Nephron progenitor cell (in vitro differentiated cells): ENCODE results near the gene CLRN3.

ENCODE experiments used
- DNase-seq: peaks from one replicate; pipeline ENCODE4 v3.0.0; 2021
- H3K27ac Mint-ChIP-seq: 2 replicates; pipeline ENCODE4 v1.8.0; 2021; ENCODE audit warnings: mild to moderate bottlenecking, moderate library complexity, mixed read lengths
- H3K27me3 Mint-ChIP-seq: 2 replicates; pipeline ENCODE4 v1.8.0; 2021; ENCODE audit warnings: mild to moderate bottlenecking, low read depth, mixed read lengths; ENCODE audit not compliant: poor library complexity
- H3K36me3 Mint-ChIP-seq: 2 replicates; pipeline ENCODE4 v1.8.0; 2021; ENCODE audit warnings: low read depth, mixed read lengths
- H3K4me1 Mint-ChIP-seq: 2 replicates; pipeline ENCODE4 v1.8.0; 2021; ENCODE audit warnings: mixed read lengths
- H3K4me3 Mint-ChIP-seq: 2 replicates; pipeline ENCODE4 v1.8.0; 2021; ENCODE audit warnings: mild to moderate bottlenecking, moderate library complexity, mixed read lengths
- H3K9me3 Mint-ChIP-seq: 2 replicates; pipeline ENCODE4 v1.8.0; 2021; ENCODE audit warnings: mild to moderate bottlenecking, moderate library complexity, mixed read lengths
- TF ChIP-seq, protein P1 (sequence below): fragments of 200-600 bp; sonication (generic); IDR thresholded peaks from 2 replicates; pipeline ENCODE4 v1.5.0; 2021; ENCODE audit warnings: antibody characterized with exemption

Gene CLRN3

DNA sequence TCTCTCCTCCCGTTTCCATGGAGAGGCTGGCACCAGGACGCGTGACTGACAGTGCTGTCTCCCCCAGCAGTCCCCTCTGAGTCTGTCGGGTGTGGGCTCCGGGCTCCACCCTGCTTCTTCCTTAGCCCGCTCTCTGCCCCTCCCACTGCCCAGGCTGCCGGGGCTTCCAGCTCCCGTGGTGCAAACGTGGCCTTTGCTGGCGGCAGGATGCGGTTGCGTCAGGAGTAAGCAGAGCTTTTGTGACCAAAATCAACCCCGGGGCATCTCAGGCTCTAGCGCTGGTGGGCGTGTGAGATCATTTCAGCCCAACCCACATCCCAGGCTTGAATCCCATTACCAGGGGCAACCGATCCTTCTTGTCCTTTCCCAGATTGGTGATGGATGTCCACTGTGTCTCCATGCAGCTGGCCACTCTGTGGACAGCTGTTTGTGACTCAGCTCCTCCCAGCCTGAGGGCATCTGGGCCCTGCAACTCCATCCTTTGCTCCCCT is 42.4 kb upstream of the CLRN3 start:
- H3K4me3 Mint-ChIP-seq = no peak overlapping the region
- H3K27ac Mint-ChIP-seq = no peak overlapping the region
- H3K27me3 Mint-ChIP-seq = peaks cover 19% of the 10 kb centered on the region
- TF ChIP-seq, protein P1, sequence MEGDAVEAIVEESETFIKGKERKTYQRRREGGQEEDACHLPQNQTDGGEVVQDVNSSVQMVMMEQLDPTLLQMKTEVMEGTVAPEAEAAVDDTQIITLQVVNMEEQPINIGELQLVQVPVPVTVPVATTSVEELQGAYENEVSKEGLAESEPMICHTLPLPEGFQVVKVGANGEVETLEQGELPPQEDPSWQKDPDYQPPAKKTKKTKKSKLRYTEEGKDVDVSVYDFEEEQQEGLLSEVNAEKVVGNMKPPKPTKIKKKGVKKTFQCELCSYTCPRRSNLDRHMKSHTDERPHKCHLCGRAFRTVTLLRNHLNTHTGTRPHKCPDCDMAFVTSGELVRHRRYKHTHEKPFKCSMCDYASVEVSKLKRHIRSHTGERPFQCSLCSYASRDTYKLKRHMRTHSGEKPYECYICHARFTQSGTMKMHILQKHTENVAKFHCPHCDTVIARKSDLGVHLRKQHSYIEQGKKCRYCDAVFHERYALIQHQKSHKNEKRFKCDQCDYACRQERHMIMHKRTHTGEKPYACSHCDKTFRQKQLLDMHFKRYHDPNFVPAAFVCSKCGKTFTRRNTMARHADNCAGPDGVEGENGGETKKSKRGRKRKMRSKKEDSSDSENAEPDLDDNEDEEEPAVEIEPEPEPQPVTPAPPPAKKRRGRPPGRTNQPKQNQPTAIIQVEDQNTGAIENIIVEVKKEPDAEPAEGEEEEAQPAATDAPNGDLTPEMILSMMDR = no peak
- H3K4me1 Mint-ChIP-seq = no peaks in the 10 kb centered on the region
- H3K9me3 Mint-ChIP-seq = peaks cover 9% of the 10 kb centered on the region
- DNase-seq = no peak
- no peaks in the 10 kb centered on the region for H3K36me3 Mint-ChIP-seq

DNA sequence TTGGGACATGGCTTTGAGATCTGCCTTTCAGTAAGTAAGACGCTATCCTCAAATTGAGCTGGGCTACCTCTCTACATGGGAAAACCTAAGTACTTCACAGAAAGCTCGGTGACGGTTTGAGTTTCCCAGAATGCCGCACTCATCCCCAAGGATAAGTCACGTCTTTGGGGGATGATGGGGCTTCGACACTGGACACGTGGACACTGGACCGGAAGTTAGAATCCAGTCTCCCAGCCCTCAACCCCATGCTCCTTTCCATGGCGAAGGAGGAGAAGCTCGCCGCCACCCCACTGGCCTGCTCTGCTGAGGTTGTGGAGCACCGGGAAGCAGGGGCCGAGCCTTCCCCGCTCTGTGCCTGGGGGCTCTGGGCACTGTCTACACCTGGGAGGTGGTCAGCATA is 41.6 kb upstream of the CLRN3 start:
- Mint-ChIP-seq H3K27me3 (peaks cover 13% of the 10 kb centered on the region), H3K4me3 (no peak overlapping the region), H3K4me1 (no peaks in the 10 kb centered on the region), H3K9me3 (peaks cover 10% of the 10 kb centered on the region), H3K36me3 (no peaks in the 10 kb centered on the region), H3K27ac (no peak overlapping the region)
- TF ChIP-seq, protein P1 = no peak
- DNase-seq = no peak

DNA sequence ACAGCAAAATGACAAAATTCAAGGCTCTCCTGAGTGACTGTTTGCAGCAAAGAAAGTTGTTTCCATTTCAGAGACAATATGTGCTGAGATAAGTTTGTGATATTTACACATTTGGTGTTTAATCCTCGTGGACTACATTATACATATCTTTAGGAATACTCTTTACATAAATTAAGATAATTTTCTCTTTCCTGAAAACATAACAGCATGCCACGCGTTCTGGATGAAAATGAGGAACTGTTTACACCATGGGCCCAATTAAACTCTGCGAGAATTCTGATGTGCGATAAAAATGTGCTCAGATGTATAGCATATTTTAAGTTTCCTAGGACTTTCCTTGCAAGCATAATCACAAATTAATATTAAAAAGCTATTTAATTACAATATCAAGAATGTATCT is 40.5 kb upstream of the CLRN3 start:
- Mint-ChIP-seq H3K27me3 (peaks cover 8% of the 10 kb centered on the region), H3K9me3 (peaks cover 10% of the 10 kb centered on the region), H3K36me3 (no peaks in the 10 kb centered on the region), H3K4me3 (no peak overlapping the region), H3K27ac (no peak overlapping the region), H3K4me1 (peaks cover 4% of the 10 kb centered on the region)
- no peak for DNase-seq
- TF ChIP-seq, protein P1 = no peak

DNA sequence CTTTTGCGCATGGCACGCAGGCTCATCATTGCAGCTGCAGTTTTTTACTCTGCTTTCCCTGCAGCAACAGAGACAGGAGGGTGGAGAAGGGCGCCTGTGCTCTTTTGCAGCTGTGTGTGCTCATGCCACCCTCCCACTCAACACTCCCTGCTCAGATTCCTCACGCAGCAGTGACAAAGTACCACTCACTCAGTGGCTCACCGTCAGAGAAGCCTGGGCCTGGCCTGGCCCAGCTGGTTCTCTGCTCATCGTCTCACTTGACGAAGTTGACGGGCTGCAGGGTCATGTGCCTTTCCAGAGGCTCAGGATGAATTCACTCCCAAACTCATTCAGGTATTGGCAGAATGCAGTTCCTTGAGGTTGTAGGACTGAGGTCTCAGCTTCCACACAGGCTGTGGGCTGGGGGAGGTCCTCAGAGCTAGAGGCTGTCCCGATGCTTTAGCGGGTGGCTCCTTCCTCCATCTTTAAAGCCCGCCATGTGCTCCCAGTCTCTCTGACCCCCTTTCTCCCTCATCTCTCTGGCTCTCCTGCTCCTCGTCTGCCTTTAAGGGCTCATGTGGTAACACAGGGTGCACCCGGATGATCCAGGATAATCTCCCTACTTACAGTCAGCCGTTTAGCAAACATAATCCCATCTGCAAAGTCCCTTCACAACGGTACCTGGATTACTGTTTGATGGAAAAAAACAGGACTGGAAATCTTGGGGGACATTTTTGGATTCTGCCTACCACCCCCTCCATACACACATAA is 40.0 kb upstream of the CLRN3 start:
- Mint-ChIP-seq H3K36me3 (no peaks in the 10 kb centered on the region), H3K4me1 (peaks cover 9% of the 10 kb centered on the region), H3K9me3 (peaks cover 10% of the 10 kb centered on the region), H3K27ac (no peak overlapping the region), H3K4me3 (no peak overlapping the region), H3K27me3 (peaks cover 4% of the 10 kb centered on the region)
- TF ChIP-seq, protein P1 = no peak
- no peak for DNase-seq

DNA sequence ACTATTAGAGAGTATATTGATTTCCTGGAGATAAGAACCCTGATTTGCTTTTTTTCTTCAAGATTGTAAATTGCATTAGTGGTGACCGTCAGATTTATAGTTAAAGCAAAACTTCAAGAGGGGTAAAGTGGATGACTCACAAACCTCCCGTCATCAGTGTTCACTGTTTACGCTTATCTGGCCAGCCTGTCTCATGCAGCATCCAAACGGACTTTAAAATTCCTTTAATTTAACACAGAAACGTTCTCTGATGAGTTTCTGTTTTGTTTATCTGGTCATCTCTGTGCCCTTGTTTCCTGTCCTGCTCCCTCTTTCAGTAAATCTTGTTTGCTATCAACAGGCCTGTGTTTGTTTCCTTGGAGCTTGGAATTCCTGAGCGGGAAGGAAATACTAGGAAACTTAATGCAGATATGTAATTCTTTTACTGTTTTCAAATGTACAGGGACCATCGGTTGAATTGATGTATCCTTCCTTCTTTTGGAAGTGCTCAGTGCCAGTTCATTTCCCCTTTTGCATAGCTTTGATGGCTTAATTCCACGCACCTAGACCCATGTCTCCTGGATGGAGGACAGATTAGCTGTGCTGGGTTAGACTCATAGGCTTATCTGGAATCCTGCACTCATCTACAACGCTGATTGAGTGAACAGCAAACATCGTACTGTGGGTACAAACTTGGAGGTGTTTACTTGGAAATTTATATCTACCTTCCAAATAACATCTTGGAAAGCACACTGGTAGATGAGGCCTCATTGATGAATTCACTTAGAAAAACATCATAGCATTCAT is 35.5 kb upstream of the CLRN3 start:
- TF ChIP-seq, protein P1 = no peak
- Mint-ChIP-seq H3K4me1 (peaks cover 10% of the 10 kb centered on the region), H3K36me3 (no peaks in the 10 kb centered on the region), H3K4me3 (no peak overlapping the region), H3K27ac (no peak overlapping the region), H3K27me3 (peaks cover 7% of the 10 kb centered on the region), H3K9me3 (peaks cover 11% of the 10 kb centered on the region)
- DNase-seq = no peak
